Activated CD4-positive, alpha-beta T cell treated with anti-CD3 and anti-CD28 coated beads, Interleukin-2, Interleukin-4, amounts not matched to agents 100 ng/mL and 50 ng/mL, durations not matched to agents 16 hours and 8 hours (primary cell): Measurements from ENCODE around the gene LMX1B.

ENCODE experiments used
- DNase-seq: peaks from one replicate; pipeline ENCODE4 v3.0.0-alpha.2; 2020; ENCODE audit warnings: low spot score

LMX1B gene

GRCh38 chr9:126661122-126661520 lies 47.4 kb downstream of the LMX1B start:
- DNase-seq: no peak

GRCh38 chr9:126661521-126662251 lies 48.0 kb downstream of the LMX1B start:
- DNase-seq: no peak

- no peak for DNase-seq
Observed at GRCh38 chr9:126663661-126664072, 49.9 kb downstream of the LMX1B start.

- no peak for DNase-seq
Observed at GRCh38 chr9:126664900-126665643, 51.3 kb downstream of the LMX1B start.

GRCh38 chr9:126665644-126666035 lies 51.9 kb downstream of the LMX1B start:
- DNase-seq: no peak

- DNase-seq: no peak
Observed at GRCh38 chr9:126666155-126666803, 52.6 kb downstream of the LMX1B start.

- no peak for DNase-seq
Observed at GRCh38 chr9:126667190-126668055, 53.7 kb downstream of the LMX1B start.

GRCh38 chr9:126668058-126668457 lies 54.3 kb downstream of the LMX1B start:
- no peak for DNase-seq

GRCh38 chr9:126669108-126669507 lies 55.4 kb downstream of the LMX1B start:
- DNase-seq: no peak

- DNase-seq: no peak
Observed at GRCh38 chr9:126670270-126670669, 56.5 kb downstream of the LMX1B start.

GRCh38 chr9:126671381-126671831 lies 57.7 kb downstream of the LMX1B start:
- no peak for DNase-seq

- DNase-seq: no peak
Observed at GRCh38 chr9:126671983-126672382, 58.3 kb downstream of the LMX1B start.

- no peak for DNase-seq
Observed at GRCh38 chr9:126672634-126673284, 59.0 kb downstream of the LMX1B start.

- no peak for DNase-seq
Observed at GRCh38 chr9:126673689-126674364, 60.1 kb downstream of the LMX1B start.

- DNase-seq: no peak
Observed at GRCh38 chr9:126674365-126675146, 60.8 kb downstream of the LMX1B start.

- DNase-seq: no peak
Observed at GRCh38 chr9:126675147-126675467, 61.4 kb downstream of the LMX1B start.

- DNase-seq: no peak
Observed at GRCh38 chr9:126676102-126676684, 62.5 kb downstream of the LMX1B start.

GRCh38 chr9:126676685-126677143 lies 63.0 kb downstream of the LMX1B start:
- DNase-seq: no peak

- DNase-seq: no peak
Observed at GRCh38 chr9:126677188-126678084, 63.7 kb downstream of the LMX1B start.
